Fibroblast of skin of right quadriceps (primary cell): ENCODE measurements around the gene SPRED3.
"Not testable (repeated sequence)": the region's sequence is repeated elsewhere in the genome, so short reads cannot be mapped to it uniquely, and the experiment has no call there.

Source experiments
- DNase-seq: peaks from one replicate; pipeline ENCODE4 v3.0.0-alpha.2; 2013

SPRED3 gene

GRCh38 chr19:38422438-38422837 is 33.9 kb downstream of the SPRED3 start:
- DNase-seq: no peak

- DNase-seq: no peak
These were observed 35.8 kb downstream of the SPRED3 start for GRCh38 chr19:38424272-38424671.

GRCh38 chr19:38425222-38425809 is 36.8 kb downstream of the SPRED3 start:
- DNase-seq: no peak

GRCh38 chr19:38425810-38426466 is 37.4 kb downstream of the SPRED3 start, which contains the start of gene RASGRP4:
RASGRP4 (minus strand) TSS chr19:38426219; CDS start chr19:38426091, 128 bp downstream.
- no peak for DNase-seq

- DNase-seq: not testable (repeated sequence)
These were observed 38.7 kb downstream of the SPRED3 start for GRCh38 chr19:38427035-38427677.

- DNase-seq: no peak
These were observed 40.7 kb downstream of the SPRED3 start for GRCh38 chr19:38429055-38429810.

- no peak for DNase-seq
These were observed 41.3 kb downstream of the SPRED3 start for GRCh38 chr19:38429811-38430156.

- DNase-seq: no peak
These were observed 42.4 kb downstream of the SPRED3 start for GRCh38 chr19:38430931-38431330.

GRCh38 chr19:38433268-38433733 is 44.8 kb downstream of the SPRED3 start, which contains the start of gene RYR1:
RYR1 (plus strand) TSS chr19:38433691; CDS start chr19:38433830, 139 bp downstream.
- no peak for DNase-seq

GRCh38 chr19:38434549-38435051 is 46.1 kb downstream of the SPRED3 start:
- no peak for DNase-seq

- DNase-seq: no peak
These were observed 48.8 kb downstream of the SPRED3 start for GRCh38 chr19:38437295-38437694.

GRCh38 chr19:38437917-38438316 is 49.4 kb downstream of the SPRED3 start:
- no peak for DNase-seq

GRCh38 chr19:38440592-38440991 is 52.1 kb downstream of the SPRED3 start:
- no peak for DNase-seq

GRCh38 chr19:38441657-38442348 is 53.3 kb downstream of the SPRED3 start:
- DNase-seq: no peak

GRCh38 chr19:38442736-38443135 is 54.2 kb downstream of the SPRED3 start:
- no peak for DNase-seq

- no peak for DNase-seq
These were observed 55.0 kb downstream of the SPRED3 start for GRCh38 chr19:38443458-38443999.

- DNase-seq: no peak
These were observed 55.5 kb downstream of the SPRED3 start for GRCh38 chr19:38444026-38444425.

- no peak for DNase-seq
These were observed 56.9 kb downstream of the SPRED3 start for GRCh38 chr19:38445362-38445761.

- no peak for DNase-seq
These were observed 59.7 kb downstream of the SPRED3 start for GRCh38 chr19:38448225-38448624.
